DMS79 (cell line): ENCODE data around the gene SMYD3.

Experiments used
- DNase-seq: peaks from one replicate; lab custom pipeline; 2025; lab: John Stamatoyannopoulos, UW

The SMYD3 gene

GRCh38 chr1:246170574-246171261, 336.4 kb downstream of the SMYD3 start:
- DNase-seq = no peak

- DNase-seq = no peak
These were observed 337.6 kb downstream of the SMYD3 start for GRCh38 chr1:246169486-246169885.

GRCh38 chr1:246169019-246169418, 338.1 kb downstream of the SMYD3 start:
- no peak for DNase-seq

GRCh38 chr1:246166841-246167240, 340.2 kb downstream of the SMYD3 start:
- DNase-seq = no peak

- DNase-seq = peak; percentile 85
These were observed 341.0 kb downstream of the SMYD3 start for GRCh38 chr1:246165826-246166709.

- no peak for DNase-seq
These were observed 342.3 kb downstream of the SMYD3 start for GRCh38 chr1:246164764-246165163.

- DNase-seq = no peak
These were observed 344.5 kb downstream of the SMYD3 start for GRCh38 chr1:246162560-246162959.

GRCh38 chr1:246161626-246162025, 345.5 kb downstream of the SMYD3 start:
- peak; percentile 51 for DNase-seq

GRCh38 chr1:246160905-246161304, 346.2 kb downstream of the SMYD3 start:
- peak; percentile 97 for DNase-seq

GRCh38 chr1:246160374-246160773, 346.7 kb downstream of the SMYD3 start:
- peak; percentile 60 for DNase-seq

- no peak for DNase-seq
These were observed 347.5 kb downstream of the SMYD3 start for GRCh38 chr1:246159279-246160227.

GRCh38 chr1:246158131-246158530, 348.9 kb downstream of the SMYD3 start:
- DNase-seq = no peak

GRCh38 chr1:246157516-246157915, 349.6 kb downstream of the SMYD3 start:
- DNase-seq = no peak

- DNase-seq = no peak
These were observed 350.2 kb downstream of the SMYD3 start for GRCh38 chr1:246156847-246157246.

GRCh38 chr1:246155923-246156322, 351.2 kb downstream of the SMYD3 start:
- no peak for DNase-seq

GRCh38 chr1:246153796-246154212, 353.3 kb downstream of the SMYD3 start:
- DNase-seq = no peak

GRCh38 chr1:246152986-246153431, 354.1 kb downstream of the SMYD3 start:
- DNase-seq = no peak

GRCh38 chr1:246151796-246152434, 355.2 kb downstream of the SMYD3 start:
- peak; percentile 84 for DNase-seq

- no peak for DNase-seq
These were observed 357.5 kb downstream of the SMYD3 start for GRCh38 chr1:246149543-246149942.

- no peak for DNase-seq
These were observed 359.3 kb downstream of the SMYD3 start for GRCh38 chr1:246147524-246148461.
